LNCAP (cell line): ENCODE measurements around the gene TMEM203.

Experiments
- TF ChIP-seq, protein P1 (sequence below): fragments of 450-650 bp; IDR thresholded peaks from 2 replicates; pipeline ENCODE4 v1.5.1; 2017; ENCODE audit warnings: mild to moderate bottlenecking

Gene TMEM203

DNA sequence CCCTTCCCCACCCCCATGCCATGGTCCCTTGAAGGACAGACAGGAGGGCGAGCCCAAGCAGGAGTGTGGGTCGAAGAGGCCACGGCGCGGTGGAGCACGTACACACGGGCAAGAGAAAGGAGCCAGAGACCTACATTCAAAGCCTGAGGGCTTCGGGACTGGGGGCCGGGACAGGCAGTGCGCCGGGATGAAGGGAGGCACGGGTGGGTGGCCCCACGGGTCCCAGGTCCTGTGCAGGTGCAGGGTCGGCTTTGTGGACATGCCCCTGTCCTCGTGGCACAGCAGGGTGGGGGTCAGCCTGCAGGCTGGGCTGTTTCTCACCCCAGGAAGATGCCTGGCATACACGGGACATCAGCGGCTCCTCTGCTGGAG lies 45.4 kb downstream of the TMEM203 start:
- TF ChIP-seq, protein P1, sequence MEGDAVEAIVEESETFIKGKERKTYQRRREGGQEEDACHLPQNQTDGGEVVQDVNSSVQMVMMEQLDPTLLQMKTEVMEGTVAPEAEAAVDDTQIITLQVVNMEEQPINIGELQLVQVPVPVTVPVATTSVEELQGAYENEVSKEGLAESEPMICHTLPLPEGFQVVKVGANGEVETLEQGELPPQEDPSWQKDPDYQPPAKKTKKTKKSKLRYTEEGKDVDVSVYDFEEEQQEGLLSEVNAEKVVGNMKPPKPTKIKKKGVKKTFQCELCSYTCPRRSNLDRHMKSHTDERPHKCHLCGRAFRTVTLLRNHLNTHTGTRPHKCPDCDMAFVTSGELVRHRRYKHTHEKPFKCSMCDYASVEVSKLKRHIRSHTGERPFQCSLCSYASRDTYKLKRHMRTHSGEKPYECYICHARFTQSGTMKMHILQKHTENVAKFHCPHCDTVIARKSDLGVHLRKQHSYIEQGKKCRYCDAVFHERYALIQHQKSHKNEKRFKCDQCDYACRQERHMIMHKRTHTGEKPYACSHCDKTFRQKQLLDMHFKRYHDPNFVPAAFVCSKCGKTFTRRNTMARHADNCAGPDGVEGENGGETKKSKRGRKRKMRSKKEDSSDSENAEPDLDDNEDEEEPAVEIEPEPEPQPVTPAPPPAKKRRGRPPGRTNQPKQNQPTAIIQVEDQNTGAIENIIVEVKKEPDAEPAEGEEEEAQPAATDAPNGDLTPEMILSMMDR = no peak

DNA sequence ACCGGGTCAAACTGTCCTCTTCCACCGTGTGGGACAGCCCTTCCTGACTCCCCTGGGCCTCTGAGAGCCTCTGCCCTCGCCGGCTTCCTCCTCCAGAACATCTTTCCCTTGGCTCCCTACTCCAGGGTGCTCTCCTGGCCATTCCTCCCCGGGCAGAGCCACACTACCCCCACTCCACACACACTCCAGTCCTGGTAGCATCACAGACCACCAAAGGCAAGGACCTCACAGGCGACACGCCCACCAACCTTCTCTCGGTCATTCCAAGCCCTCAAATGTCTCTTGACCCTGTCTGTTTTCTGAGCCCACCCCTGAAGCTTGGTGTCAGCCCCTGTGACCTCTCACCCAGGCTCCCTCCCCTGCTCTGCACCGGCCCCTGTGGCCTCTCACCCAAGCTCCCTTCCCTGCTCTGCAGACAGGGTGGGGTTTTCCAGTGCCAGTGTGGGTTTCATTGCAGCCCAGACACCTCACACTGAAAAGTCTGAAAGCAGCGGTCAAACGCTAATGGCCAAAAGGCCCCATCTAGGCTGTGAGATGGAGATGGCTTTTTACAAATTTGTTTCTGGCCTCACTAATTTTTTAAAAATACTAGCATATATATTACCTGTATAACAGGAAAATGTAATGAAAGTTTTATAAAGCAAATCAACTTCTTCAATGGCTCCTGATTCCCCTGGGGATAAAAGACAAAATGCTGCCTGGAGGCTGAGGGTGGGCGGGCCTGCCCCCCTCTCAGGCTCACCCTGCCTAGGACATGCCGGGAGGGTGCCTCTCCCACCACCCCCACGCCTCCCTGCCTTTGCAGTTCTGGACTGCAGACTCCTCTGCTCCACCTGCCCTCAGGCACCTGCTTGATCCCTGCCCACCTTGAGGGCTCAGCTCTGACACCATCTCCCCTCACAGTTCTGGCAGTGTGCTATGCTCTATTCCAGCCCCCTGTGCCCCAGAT lies 46.1 kb downstream of the TMEM203 start:
- TF ChIP-seq, protein P1 = no peak

DNA sequence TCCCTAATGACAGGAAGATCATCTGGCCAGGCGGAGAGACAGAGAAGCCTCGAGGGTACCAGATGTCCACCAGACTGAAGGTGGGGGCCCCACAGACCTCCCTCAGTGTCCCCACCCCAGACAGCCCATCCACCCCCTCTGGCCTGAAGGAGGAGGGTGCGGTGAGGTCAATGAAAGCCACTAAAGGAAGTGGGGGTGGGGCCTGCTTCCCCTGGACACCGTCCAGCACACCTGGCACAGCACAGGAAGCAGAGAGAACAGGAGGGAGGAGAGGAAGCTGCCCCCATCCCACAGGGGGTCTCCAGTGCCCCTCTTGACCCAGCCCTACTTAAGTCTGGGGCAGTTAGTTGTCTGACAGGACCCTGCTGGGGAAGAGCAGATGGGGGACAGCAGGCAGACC lies 46.8 kb downstream of the TMEM203 start:
- TF ChIP-seq, protein P1 = no peak

DNA sequence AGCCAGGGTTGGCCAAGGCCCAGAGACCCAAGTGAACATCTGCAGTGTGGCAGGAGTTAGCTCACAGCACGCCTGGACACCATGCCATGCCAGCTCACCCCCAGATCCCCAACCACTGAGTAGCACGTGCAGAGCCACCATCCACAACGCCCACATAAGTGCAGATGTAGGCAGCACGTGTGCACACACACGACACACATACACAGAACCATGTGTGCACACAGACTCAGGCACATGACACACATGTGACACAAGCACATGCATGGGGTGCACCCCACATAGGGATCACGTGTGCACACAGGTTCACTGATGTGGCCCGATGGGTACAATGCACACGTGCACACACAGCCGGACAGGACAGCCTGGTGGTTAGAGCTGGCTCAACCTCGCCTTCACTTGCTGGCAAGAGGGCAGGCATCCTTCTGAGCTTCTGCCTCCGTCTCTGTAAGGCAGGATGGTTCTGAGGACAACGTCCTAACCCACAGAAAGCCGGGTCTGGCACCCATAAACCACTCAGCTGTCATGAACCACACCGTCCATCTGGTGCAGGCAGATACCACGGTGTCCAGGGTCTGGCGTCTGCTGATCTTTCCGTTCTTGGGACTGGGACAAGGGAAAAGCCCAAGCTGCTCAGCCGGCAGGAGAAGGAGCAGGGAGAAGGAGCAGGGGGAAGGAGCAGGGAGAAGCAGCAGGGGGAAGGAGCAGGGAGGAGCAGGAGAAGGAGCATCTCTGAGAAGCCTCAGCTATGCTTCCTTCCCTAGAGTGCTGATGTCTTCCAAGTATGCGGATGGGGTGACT lies 47.6 kb downstream of the TMEM203 start:
- TF ChIP-seq, protein P1 = no peak

DNA sequence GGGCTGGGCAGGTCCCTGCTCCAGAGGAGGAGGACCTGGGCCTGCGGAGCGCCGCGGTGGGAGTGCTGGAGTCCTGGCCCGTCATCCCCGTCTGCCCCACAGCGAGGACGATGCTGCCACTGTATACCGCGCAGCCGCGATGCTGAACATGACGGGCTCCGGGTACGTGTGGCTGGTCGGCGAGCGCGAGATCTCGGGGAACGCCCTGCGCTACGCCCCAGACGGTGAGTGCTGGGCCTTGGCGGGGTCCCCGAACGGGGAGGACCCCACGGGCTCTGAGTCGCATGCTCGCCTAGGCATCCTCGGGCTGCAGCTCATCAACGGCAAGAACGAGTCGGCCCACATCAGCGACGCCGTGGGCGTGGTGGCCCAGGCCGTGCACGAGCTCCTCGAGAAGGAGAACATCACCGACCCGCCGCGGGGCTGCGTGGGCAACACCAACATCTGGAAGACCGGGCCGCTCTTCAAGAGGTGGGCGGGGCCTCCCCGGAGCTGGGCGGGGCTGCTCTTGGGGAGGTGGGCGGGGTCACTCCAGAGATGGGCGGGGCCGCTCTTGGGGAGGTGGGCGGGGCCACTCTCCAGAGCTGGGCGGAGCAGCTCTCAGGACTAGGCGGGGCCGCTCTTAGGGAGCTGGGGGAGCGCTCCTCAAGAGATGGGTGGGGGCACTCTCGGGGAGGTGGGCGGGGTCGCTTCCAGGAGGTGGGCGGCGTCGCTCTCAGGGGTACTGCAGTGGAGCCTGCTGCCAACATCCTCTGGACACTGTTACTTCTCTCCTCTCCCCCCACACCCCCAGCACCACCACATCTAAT lies 48.7 kb downstream of the TMEM203 start:
- TF ChIP-seq, protein P1 = no peak
